GM12878 (cell line): ENCODE data around the gene KCNMB2. TPM values are rescaled to one million over a fixed set of nuclear protein-coding genes. Genes with fewer than 3 reads are reported as not detected.

Experiments used
- ATAC-seq: fragments of 200-7000 bp; cut with Tn5 transposase; 3 replicates; pipeline ENCODE4 v1.9.1; 2020; ENCODE audit warnings: mild to moderate bottlenecking, moderate library complexity
- BruUV-seq: library from RNA; stranded (reverse); fragments of 400-500 nt; replicated peaks from 2 replicates; lab custom pipeline; 2021; lab: Mats Ljungman, UMichigan
- CTCF ChIA-PET: fragments of 300-600 bp; sonication (Branson Sonifier 250); formaldehyde crosslinking; extraction: SDS; loops from one replicate; lab custom pipeline; 2021; ENCODE audit warnings: inconsistent platforms; lab: Yijun Ruan, JAX
- POLR2A ChIA-PET: fragments of 350-600 bp; formaldehyde crosslinking; extraction: SDS; loops from one replicate; lab custom pipeline; 2021; ENCODE audit warnings: inconsistent platforms; lab: Charles Lee
- RAD21 ChIA-PET: fragments of 300-600 bp; sonication (Branson Sonifier 250); formaldehyde crosslinking; loops from one replicate; lab custom pipeline; 2023; ENCODE audit warnings: antibody characterized with exemption; ENCODE audit not compliant: unreplicated experiment; lab: Charles Lee
- SMC1A ChIA-PET: fragments of 300-600 bp; sonication (Branson Sonifier 250); formaldehyde crosslinking; loops from one replicate; lab custom pipeline; 2023; ENCODE audit not compliant: unreplicated experiment, uncharacterized antibody; lab: Charles Lee
- DNase-seq: peaks from one replicate; pipeline ENCODE4 v3.0.0-alpha.2; 2011; ENCODE audit warnings: low read depth, low spot score
- FAIRE-seq: peaks from 3 replicates; lab custom pipeline; 2011; peaks lifted over from hg19 to GRCh38; lab: Jason Lieb, UNC
- H2AFZ ChIP-seq: 2 replicates; pipeline ENCODE4 v1.6.0; 2011; ENCODE audit warnings: low read depth, low read length, control low read depth; ENCODE audit not compliant: control insufficient read depth
- H3K27ac ChIP-seq: 2 replicates; pipeline ENCODE4 v1.5.1; 2011; ENCODE audit warnings: control low read depth; ENCODE audit not compliant: control insufficient read depth, insufficient read depth
- H3K27me3 ChIP-seq, 2 experiments: replicated peaks in 1 of 2; 2 replicates each; pipeline versions ENCODE4 v1.6.0 to v1.6.1; 2011; ENCODE audit warnings: low read length in 1 of 2; ENCODE audit not compliant: control insufficient read depth in 2 of 2, insufficient read depth in 2 of 2
- H3K36me3 ChIP-seq, 2 experiments: 2 replicates each; pipeline ENCODE4 v1.5.1; 2011; ENCODE audit warnings: low read length in 1 of 2; ENCODE audit not compliant: control insufficient read depth in 2 of 2, insufficient read depth in 2 of 2
- H3K4me1 ChIP-seq: 2 replicates; pipeline ENCODE4 v1.6.1; 2011; ENCODE audit warnings: mild to moderate bottlenecking, low read length, moderate library complexity, mixed read lengths; ENCODE audit not compliant: control insufficient read depth, insufficient read depth
- H3K4me2 ChIP-seq: 2 replicates; pipeline ENCODE4 v1.6.0; 2011; ENCODE audit warnings: control low read depth; ENCODE audit not compliant: control insufficient read depth, insufficient read depth
- H3K4me3 ChIP-seq: fragments of 200-600 bp; sonication (generic); 2 replicates; pipeline ENCODE4 v1.5.1; 2016
- H3K79me2 ChIP-seq: 2 replicates; pipeline ENCODE4 v1.6.0; 2011; ENCODE audit warnings: low read length; ENCODE audit not compliant: control insufficient read depth, insufficient read depth
- H3K9ac ChIP-seq: 2 replicates; pipeline ENCODE4 v1.8.0; 2011; ENCODE audit warnings: low read length, control low read depth, mixed read lengths; ENCODE audit not compliant: control insufficient read depth, insufficient read depth
- H3K9me3 ChIP-seq: replicated peaks from 3 replicates; pipeline ENCODE4 v1.5.1; 2011; ENCODE audit warnings: mild to moderate bottlenecking, low read length; ENCODE audit not compliant: control insufficient read depth, insufficient read depth
- H4K20me1 ChIP-seq: 2 replicates; pipeline ENCODE4 v1.6.0; 2011; ENCODE audit not compliant: control insufficient read depth, insufficient read depth
- BRCA1 ChIP-seq: IDR thresholded peaks from 2 replicates; pipeline ENCODE4 v1.6.1; 2011; ENCODE audit warnings: low read depth, low read length, improper control_type of control experiment
- FOXK2 ChIP-seq: fragments of 450-650 bp; IDR thresholded peaks from 2 replicates; pipeline ENCODE4 v1.6.1; 2017; ENCODE audit warnings: mild to moderate bottlenecking, moderate library complexity
- FOXM1 ChIP-seq: IDR thresholded peaks from 2 replicates; pipeline ENCODE4 v1.6.1; 2012; ENCODE audit warnings: low read depth, mild to moderate bottlenecking, inconsistent platforms, low read length, moderate library complexity
- HDGF ChIP-seq: fragments of 450-650 bp; IDR thresholded peaks from 2 replicates; pipeline ENCODE4 v1.6.1; 2016; ENCODE audit warnings: antibody characterized with exemption
- HSF1 ChIP-seq: fragments of 150-350 bp; IDR thresholded peaks from 2 replicates; pipeline ENCODE4 v1.6.1; 2014; ENCODE audit warnings: mild to moderate bottlenecking, low read depth, low read length
- LARP7 ChIP-seq: fragments of 450-650 bp; IDR thresholded peaks from 2 replicates; pipeline ENCODE4 v1.6.1; 2017; ENCODE audit warnings: mild to moderate bottlenecking
- MEF2A ChIP-seq: IDR thresholded peaks from 2 replicates; pipeline ENCODE4 v1.6.1; 2011; ENCODE audit warnings: low read depth, mild to moderate bottlenecking, low read length, moderate library complexity; ENCODE audit not compliant: insufficient read depth
- MEF2B ChIP-seq: fragments of 450-650 bp; IDR thresholded peaks from 2 replicates; pipeline ENCODE4 v1.6.1; 2018; ENCODE audit warnings: mild to moderate bottlenecking, moderate library complexity; ENCODE audit not compliant: partially characterized antibody, poor library complexity, severe bottlenecking
- NKRF ChIP-seq: fragments of 450-650 bp; conservative IDR thresholded peaks from 2 replicates; pipeline ENCODE4 v1.6.1; 2017; ENCODE audit warnings: mild to moderate bottlenecking, moderate library complexity
- PAX8 ChIP-seq: fragments of 450-650 bp; IDR thresholded peaks from 2 replicates; pipeline ENCODE4 v1.6.1; 2017; ENCODE audit warnings: mild to moderate bottlenecking, moderate library complexity
- PBX3 ChIP-seq: IDR thresholded peaks from 2 replicates; pipeline ENCODE4 v1.6.1; 2011; ENCODE audit warnings: mild to moderate bottlenecking, low read depth, low read length, moderate library complexity; ENCODE audit not compliant: insufficient replicate concordance
- POLR2AphosphoS2 ChIP-seq: IDR thresholded peaks from 2 replicates; pipeline ENCODE4 v1.6.1; 2011; ENCODE audit warnings: low read depth, mild to moderate bottlenecking, low read length, improper control_type of control experiment, moderate library complexity
- SIX5 ChIP-seq: IDR thresholded peaks from 2 replicates; pipeline ENCODE4 v1.6.1; 2011; ENCODE audit warnings: mild to moderate bottlenecking, low read depth, low read length, moderate library complexity; ENCODE audit not compliant: severe bottlenecking
- STAT3 ChIP-seq: IDR thresholded peaks from 2 replicates; pipeline ENCODE4 v1.6.1; 2011; ENCODE audit warnings: low read depth, low read length, improper control_type of control experiment
- TARDBP ChIP-seq: IDR thresholded peaks from 2 replicates; pipeline ENCODE4 v1.6.1; 2016; ENCODE audit warnings: borderline replicate concordance
- TCF3 ChIP-seq: IDR thresholded peaks from 2 replicates; pipeline ENCODE4 v1.6.1; 2012; ENCODE audit warnings: low read depth, mild to moderate bottlenecking, low read length, borderline replicate concordance; ENCODE audit not compliant: insufficient read depth
- ZBTB40 ChIP-seq: fragments of 450-650 bp; IDR thresholded peaks from 2 replicates; pipeline ENCODE4 v1.6.1; 2016; ENCODE audit warnings: mild to moderate bottlenecking, moderate library complexity, borderline replicate concordance
- ZNF24 ChIP-seq: fragments of 450-650 bp; IDR thresholded peaks from 2 replicates; pipeline ENCODE4 v1.6.1; 2017; ENCODE audit warnings: antibody characterized with exemption, mild to moderate bottlenecking
- WGBS: methylation state at CpG from one replicate; pipeline ENCODE4 v1.1.6; 2016; ENCODE audit warnings: low lambda C conversion rate; ENCODE audit not compliant: insufficient replicate concordance, insufficient coverage; ENCODE audit errors: missing lambda C conversion rate; 5-methylcytosine and 5-hydroxymethylcytosine counted together
- in situ Hi-C: fragments of 300-500 bp; cut with MboI; formaldehyde crosslinking; loops from 9 replicates; pipeline ENCODE4 v1.14.3; 2018; ENCODE audit warnings: mixed read lengths
- intact Hi-C: fragments of 100-400 bp; cut with micrococcal nuclease; formaldehyde crosslinking; loops from one replicate; pipeline ENCODE4 v1.14.2; 2022; ENCODE audit not compliant: unreplicated experiment
- polyA plus RNA-seq, 11 experiments: library from polyadenylated mRNA; depleted of rRNA in 4 of 11; unstranded in 6 of 11; stranded (reverse) in 5 of 11; fragments of >200 nt; fragmentation: Nextera tagmentation in 4 of 11; fragmentation: Illumina TruSeq in 1 of 11; extraction: Ambion mirVana in 4 of 11; extraction: Trizol in 1 of 11; gene quantifications; 1 replicate in 1 of 11; 2 replicates in 10 of 11; pipeline versions ENCODE4 v1.2.1 to v1.2.3, GENCODE V29; 2011 to 2016; ENCODE audit warnings: inconsistent platforms in 2 of 11, missing spikeins in 2 of 11, low read depth in 1 of 11
- total RNA-seq, 4 experiments: library from RNA; depleted of rRNA in 3 of 4; stranded (reverse); fragments of >200 nt in 3 of 4; fragmentation: Illumina TruSeq in 1 of 4; extraction: Trizol in 1 of 4; gene quantifications; 2 replicates each; pipeline versions ENCODE4 v1.2.1 to v1.2.3, GENCODE V29; 2013 to 2021

KCNMB2 gene
- total and polyA plus RNA-seq, 10 of the 15 experiments (the other 5 are each of a cell fraction or from before 2014, with no cell fraction given) = 0.22 to 18.8 (median 11.0) TPM

- DNase-seq (no peak), ATAC-seq (no peak), FAIRE-seq (no peak)
- H3K27me3 ChIP-seq = no peaks in the 10 kb centered on the region
- CTCF ChIA-PET = no interaction called here
- H3K4me3 ChIP-seq = no peak overlapping the region
- RAD21 ChIA-PET = no interaction called here
- H3K36me3 ChIP-seq = no peaks in the 10 kb centered on the region
- no peak overlapping the region for H3K4me2 ChIP-seq
- H3K79me2 ChIP-seq = no peaks in the 10 kb centered on the region
- H3K9me3 ChIP-seq = peaks cover 5% of the 10 kb centered on the region
- SMC1A ChIA-PET = interaction anchor here (1.0 kb wide), 1 partner anchor 10 kb away, joined by 5 read pairs; no protein-coding TSS in a partner anchor
- no peaks in the 10 kb centered on the region for H4K20me1 ChIP-seq
- H3K9ac ChIP-seq = no peak overlapping the region
- TF ChIP-seq FOXK2 (no peak), POLR2AphosphoS2 (no peak), SIX5 (no peak), PAX8 (no peak), FOXM1 (no peak), PBX3 (no peak), LARP7 (no peak), ZNF24 (no peak), TCF3 (no peak), MEF2B (no peak), MEF2A (no peak), HDGF (no peak), TARDBP (no peak), ZBTB40 (no peak), STAT3 (no peak), HSF1 (no peak), BRCA1 (no peak), NKRF (no peak)
- intact Hi-C loops (no loop called here), in situ Hi-C loops (no loop called here)
- no peak overlapping the region for H2AFZ ChIP-seq
- no TSS peak for BruUV-seq
- no peak overlapping the region for H3K27ac ChIP-seq
- no peaks in the 10 kb centered on the region for H3K4me1 ChIP-seq
- POLR2A ChIA-PET = no interaction called here
- 71% methylated on average over 1 of the region's 1 CpG for WGBS
These were observed 57.5 kb downstream of the KCNMB2 start for GRCh38 chr3:178593786-178594185.
